Body of pancreas (tissue), 4 donors: ENCODE results near the gene PPP1R9B. TPM values are rescaled to one million over a fixed set of nuclear protein-coding genes. Genes with fewer than 3 reads are reported as not detected.

Source experiments
- ATAC-seq: fragments of 150-250 bp; one replicate; pipeline ENCODE4 v1.9.1; 2016
- DNase-seq, 4 donors: peaks; one replicate each; pipeline ENCODE4 v3.0.0-alpha.2; 2019
- H3K27ac ChIP-seq, 4 donors: fragments of 200-600 bp; sonication (generic); 1 replicate in 3 of 4; 2 replicates in 1 of 4; pipeline versions ENCODE4 v1.5.1 to v1.6.1; 2016 to 2019; ENCODE audit warnings: mild to moderate bottlenecking in 1 of 4, mixed read lengths in 1 of 4, moderate library complexity in 1 of 4
- H3K27me3 ChIP-seq, 2 donors: fragments of 200-600 bp; sonication (generic); one replicate each; pipeline ENCODE4 v1.6.0; 2016; ENCODE audit warnings: mild to moderate bottlenecking in 1 of 2
- H3K36me3 ChIP-seq, 2 donors: fragments of 200-600 bp; sonication (generic); replicated peaks in 1 of 2; 2 replicates each; pipeline ENCODE4 v1.5.1; 2016; ENCODE audit warnings: low read depth in 2 of 2; ENCODE audit not compliant: insufficient read depth in 1 of 2
- H3K4me1 ChIP-seq: fragments of 200-600 bp; sonication (generic); one replicate; pipeline ENCODE4 v1.6.0; 2016
- H3K4me3 ChIP-seq, 2 donors: fragments of 200-600 bp; sonication (generic); 1 replicate in 1 of 2; 2 replicates in 1 of 2; pipeline ENCODE4 v1.5.1; 2016 to 2019
- H3K9me3 ChIP-seq, 3 donors: fragments of 200-600 bp; sonication (generic); 1 replicate in 2 of 3; 2 replicates in 1 of 3; pipeline ENCODE4 v1.5.1; 2016
- CTCF ChIP-seq, 7 experiments: fragments of 450-650 bp in 4 of 7; fragments of 200-600 bp in 3 of 7; sonication (generic) in 3 of 7; IDR thresholded peaks; one replicate each; pipeline ENCODE4 v1.5.1; 2016 to 2019; ENCODE audit warnings: antibody characterized with exemption in 7 of 7
- POLR2A ChIP-seq, 3 donors: fragments of 450-650 bp; IDR thresholded peaks; one replicate each; pipeline ENCODE4 v1.6.1; 2016; ENCODE audit warnings: antibody characterized with exemption in 3 of 3, mild to moderate bottlenecking in 2 of 3
- WGBS, 2 donors: methylation state at CpG; one replicate each; pipeline ENCODE4 v1.1.5; 2017; 5-methylcytosine and 5-hydroxymethylcytosine counted together
- intact Hi-C: fragments of 100-400 bp; cut with DNase I; formaldehyde crosslinking; loops from one replicate; pipeline ENCODE4 v1.15.1; 2023
- total RNA-seq, 2 donors: library from RNA; depleted of rRNA; stranded (reverse); fragments of >200 nt; gene quantifications; one replicate each; pipeline ENCODE4 v1.1.0, GENCODE V29; 2016

PPP1R9B gene
- total RNA-seq, 2 donors from 2014 or later = 20.0 to 31.0 TPM

- intact Hi-C loops = no loop called here
- Histone ChIP-seq H3K27me3 (peaks cover 0 to 3% of the 10 kb centered on the region in 2 donors), H3K36me3 (no peaks in the 10 kb centered on the region), H3K4me1 (peaks cover 33% of the 10 kb centered on the region), H3K27ac (no peak overlapping the region), H3K4me3 (no peak overlapping the region), H3K9me3 (no peaks in the 10 kb centered on the region)
- DNase-seq = no peak
- 0 to 2% methylated on average over 3 to 20 of the region's 31 CpGs for WGBS, 2 donors
- no peak for TF ChIP-seq POLR2A (IDR thresholded peaks at IDR 0.05)
- no peak for TF ChIP-seq CTCF (IDR thresholded peaks at IDR 0.05)
- no peak for ATAC-seq
Observed at GRCh38 chr17:50129353-50129727, 21.1 kb downstream of the PPP1R9B start.

- H3K4me1 ChIP-seq = peaks cover 33% of the 10 kb centered on the region
- no peak overlapping the region for H3K27ac ChIP-seq
- TF ChIP-seq CTCF (IDR thresholded peaks at IDR 0.05) (no peak), POLR2A (IDR thresholded peaks at IDR 0.05) (no peak)
- peaks cover 0 to 3% of the 10 kb centered on the region in 2 donors for H3K27me3 ChIP-seq
- intact Hi-C loops = no loop called here
- DNase-seq = no peak
- no peak for ATAC-seq
- no peaks in the 10 kb centered on the region for H3K9me3 ChIP-seq
- no peaks in the 10 kb centered on the region for H3K36me3 ChIP-seq
- H3K4me3 ChIP-seq = no peak overlapping the region
- WGBS, 2 donors = 27 to 39% methylated on average over 30 to 31 of the region's 32 CpGs
Observed at GRCh38 chr17:50128441-50129352, 21.8 kb downstream of the PPP1R9B start.

- no peak overlapping the region for H3K27ac ChIP-seq
- TF ChIP-seq CTCF (IDR thresholded peaks at IDR 0.05) (no peak), POLR2A (IDR thresholded peaks at IDR 0.05) (no peak)
Observed at GRCh38 chr17:50127697-50128361, 22.6 kb downstream of the PPP1R9B start.

GRCh38 chr17:50125420-50125997 is 25.0 kb downstream of the PPP1R9B start:
- Histone ChIP-seq H3K27ac (no peak overlapping the region), H3K4me3 (no peak overlapping the region), H3K36me3 (no peaks in the 10 kb centered on the region), H3K27me3 (peaks cover 0 to 3% of the 10 kb centered on the region in 2 donors), H3K4me1 (peaks cover 18% of the 10 kb centered on the region), H3K9me3 (no peaks in the 10 kb centered on the region)
- intact Hi-C loops = no loop called here
- no peak for TF ChIP-seq POLR2A (IDR thresholded peaks at IDR 0.05)
- no peak for TF ChIP-seq CTCF (IDR thresholded peaks at IDR 0.05)
- no peak for DNase-seq
- WGBS, 2 donors = 80 to 89% methylated on average over 4 of the region's 4 CpGs
- ATAC-seq = no peak

More at GRCh38 chr17:50127697-50128361, 22.6 kb downstream of the PPP1R9B start:
- WGBS, 2 donors = 67 to 70% methylated on average over 6 of the region's 6 CpGs
- intact Hi-C loops = no loop called here
- peaks cover 24% of the 10 kb centered on the region for H3K4me1 ChIP-seq
- no peaks in the 10 kb centered on the region for H3K9me3 ChIP-seq
- H3K27me3 ChIP-seq = peaks cover 0 to 3% of the 10 kb centered on the region in 2 donors
- no peak for ATAC-seq
- no peaks in the 10 kb centered on the region for H3K36me3 ChIP-seq
- H3K4me3 ChIP-seq = no peak overlapping the region
- DNase-seq = no peak
